IPS-18c (cell line): ENCODE measurements around the gene CERCAM.

ENCODE experiments used
- H3K4me3 ChIP-seq: 2 replicates; pipeline ENCODE4 v1.7.0; 2013; ENCODE audit warnings: low read depth, mild to moderate bottlenecking, low read length, moderate library complexity; ENCODE audit not compliant: insufficient read depth
- H3K9me3 ChIP-seq: one replicate; pipeline ENCODE4 v1.6.1; 2013; ENCODE audit warnings: mild to moderate bottlenecking, low read length, moderate library complexity; ENCODE audit not compliant: control insufficient read depth, insufficient read depth

CERCAM gene, protein sequence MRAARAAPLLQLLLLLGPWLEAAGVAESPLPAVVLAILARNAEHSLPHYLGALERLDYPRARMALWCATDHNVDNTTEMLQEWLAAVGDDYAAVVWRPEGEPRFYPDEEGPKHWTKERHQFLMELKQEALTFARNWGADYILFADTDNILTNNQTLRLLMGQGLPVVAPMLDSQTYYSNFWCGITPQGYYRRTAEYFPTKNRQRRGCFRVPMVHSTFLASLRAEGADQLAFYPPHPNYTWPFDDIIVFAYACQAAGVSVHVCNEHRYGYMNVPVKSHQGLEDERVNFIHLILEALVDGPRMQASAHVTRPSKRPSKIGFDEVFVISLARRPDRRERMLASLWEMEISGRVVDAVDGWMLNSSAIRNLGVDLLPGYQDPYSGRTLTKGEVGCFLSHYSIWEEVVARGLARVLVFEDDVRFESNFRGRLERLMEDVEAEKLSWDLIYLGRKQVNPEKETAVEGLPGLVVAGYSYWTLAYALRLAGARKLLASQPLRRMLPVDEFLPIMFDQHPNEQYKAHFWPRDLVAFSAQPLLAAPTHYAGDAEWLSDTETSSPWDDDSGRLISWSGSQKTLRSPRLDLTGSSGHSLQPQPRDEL

DNA sequence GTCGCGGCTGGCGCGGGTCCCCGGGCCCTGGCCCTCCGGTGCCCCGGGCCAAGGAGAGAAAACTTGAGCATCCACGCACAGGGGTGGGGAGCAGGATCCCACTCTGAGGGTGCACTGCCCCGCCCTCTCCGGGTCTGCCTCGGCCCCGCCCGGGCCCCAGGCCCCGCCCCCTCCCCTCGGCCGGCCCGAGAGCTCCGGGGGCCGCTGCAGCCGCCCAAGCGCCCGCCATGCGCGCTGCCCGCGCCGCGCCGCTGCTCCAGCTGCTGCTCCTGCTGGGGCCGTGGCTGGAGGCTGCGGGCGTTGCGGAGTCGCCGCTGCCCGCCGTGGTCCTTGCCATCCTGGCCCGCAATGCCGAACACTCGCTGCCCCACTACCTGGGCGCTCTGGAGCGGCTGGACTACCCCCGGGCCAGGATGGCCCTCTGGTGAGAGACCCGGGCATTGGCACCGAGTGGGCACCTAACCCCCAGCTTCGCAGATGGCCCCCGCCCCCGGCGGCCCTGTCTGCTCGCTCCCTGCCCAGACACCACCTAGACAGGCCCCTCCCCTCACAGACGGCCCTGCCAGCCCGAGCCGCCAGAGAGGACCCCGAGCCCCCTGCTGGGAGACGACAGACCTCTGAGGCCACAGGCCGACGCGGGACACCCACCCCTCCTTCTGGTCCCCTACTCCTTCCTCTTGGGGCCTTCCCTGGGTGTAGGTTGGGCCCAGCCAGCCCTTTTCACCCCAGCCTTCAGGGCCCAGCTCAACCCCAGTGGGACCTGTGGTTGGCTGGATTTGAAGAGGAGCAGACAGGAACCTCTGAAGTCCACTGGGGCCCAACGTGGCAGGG, at the start of gene CERCAM:
TSS of gene CERCAM (plus strand) at position 207 of the 831 bp plus-strand sequence. CDS start at position 228, 21 bp downstream.
- Histone ChIP-seq H3K4me3 (peak within 1 kb of the TSS; percentile 81), H3K9me3 (no peaks in the 10 kb centered on the region)

DNA sequence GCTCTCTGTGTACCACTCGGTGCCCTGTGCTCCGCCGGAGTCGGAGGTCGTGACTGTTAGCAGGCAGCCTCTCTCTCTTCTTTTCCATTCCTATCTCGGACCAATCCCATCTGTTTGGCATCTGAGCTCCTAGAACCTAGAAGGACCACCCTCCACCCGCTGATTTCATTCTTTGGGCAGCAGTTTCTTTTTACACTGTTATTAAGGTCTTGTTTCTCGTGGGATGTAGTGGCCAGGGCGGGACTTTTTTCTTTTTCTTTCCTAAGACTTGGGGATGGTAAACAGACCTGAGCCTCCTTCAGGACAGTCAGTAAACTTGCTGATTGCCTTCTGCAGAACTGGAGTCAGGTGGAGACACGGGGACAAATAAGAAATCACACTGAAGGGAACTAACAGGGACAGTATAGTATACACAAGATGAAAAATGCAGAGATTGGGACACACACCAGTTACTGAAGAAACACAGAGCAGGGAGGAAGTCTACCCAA, 49.0 kb upstream of the CERCAM start:
- Histone ChIP-seq H3K9me3 (no peaks in the 10 kb centered on the region), H3K4me3 (peak overlapping the region; percentile 98)

DNA sequence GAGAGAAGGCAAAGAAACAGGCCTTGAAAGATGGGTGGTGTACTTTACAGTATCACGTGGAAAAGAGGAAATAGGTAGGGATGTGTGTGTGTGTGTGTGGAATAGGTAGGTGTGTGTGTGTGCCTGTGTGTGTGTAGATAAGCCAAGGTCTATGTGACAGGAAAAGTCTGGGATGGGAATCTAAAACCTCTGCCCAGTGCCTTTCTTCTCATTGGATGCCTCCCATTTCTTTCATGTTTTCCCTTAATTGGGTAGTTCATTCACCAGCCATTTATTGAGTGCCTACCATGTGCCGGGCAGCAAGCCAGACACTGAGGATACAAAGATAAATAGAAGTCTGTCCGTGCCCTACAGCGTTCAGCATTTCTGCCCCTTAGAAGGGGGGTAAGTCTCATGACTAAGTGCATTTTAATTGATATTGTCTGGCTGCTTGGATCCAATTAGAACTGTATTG, 48.4 kb upstream of the CERCAM start:
- peak overlapping the region; percentile 98 for H3K4me3 ChIP-seq
- H3K9me3 ChIP-seq, result no peaks in the 10 kb centered on the region

DNA sequence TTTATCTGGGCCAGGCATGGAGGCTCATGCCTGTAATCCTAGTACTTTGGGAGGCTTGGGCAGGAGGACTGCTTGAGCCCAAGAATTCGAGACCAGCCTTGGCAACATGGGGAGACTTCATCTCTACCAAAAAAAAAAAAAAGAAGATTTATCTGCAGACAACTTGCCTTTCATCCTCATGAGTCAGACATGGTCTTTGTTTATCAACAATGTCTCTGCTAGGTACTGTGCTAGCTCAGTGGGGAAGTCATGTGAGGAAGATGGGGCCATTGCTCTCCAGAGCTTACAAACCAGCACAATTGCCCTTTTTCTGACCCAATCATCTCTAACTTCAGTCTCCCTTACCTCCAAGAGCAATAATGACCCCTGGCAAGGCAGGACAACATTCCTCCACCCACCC, 47.9 kb upstream of the CERCAM start:
- H3K4me3 ChIP-seq, result no peak overlapping the region
- no peaks in the 10 kb centered on the region for H3K9me3 ChIP-seq

DNA sequence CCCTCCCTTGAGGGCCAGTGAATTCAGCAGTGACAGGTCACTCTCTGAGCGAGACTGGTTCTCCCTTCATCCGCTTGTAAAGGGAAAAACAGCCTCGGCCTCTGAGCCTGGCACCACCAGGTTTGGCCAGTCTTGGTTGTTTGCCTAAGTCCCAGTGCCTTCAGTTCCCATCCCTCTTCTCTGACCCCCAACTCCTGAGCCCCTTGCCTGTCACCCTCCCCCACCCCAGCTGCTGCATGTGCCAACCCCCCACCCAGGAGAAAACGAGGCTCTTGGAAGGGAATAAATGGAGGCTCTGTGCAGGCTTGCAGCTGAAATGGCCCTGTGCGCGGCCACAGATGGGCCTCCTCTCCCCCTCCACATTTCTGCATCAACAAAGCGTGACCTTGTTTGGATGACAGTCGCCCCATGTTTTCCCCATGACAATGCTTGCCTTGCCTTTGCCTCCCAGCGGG, 46.4 kb upstream of the CERCAM start:
- H3K4me3 ChIP-seq, result no peak overlapping the region; the same call in 1 of the 2 replicates
- H3K9me3 ChIP-seq, result no peaks in the 10 kb centered on the region

DNA sequence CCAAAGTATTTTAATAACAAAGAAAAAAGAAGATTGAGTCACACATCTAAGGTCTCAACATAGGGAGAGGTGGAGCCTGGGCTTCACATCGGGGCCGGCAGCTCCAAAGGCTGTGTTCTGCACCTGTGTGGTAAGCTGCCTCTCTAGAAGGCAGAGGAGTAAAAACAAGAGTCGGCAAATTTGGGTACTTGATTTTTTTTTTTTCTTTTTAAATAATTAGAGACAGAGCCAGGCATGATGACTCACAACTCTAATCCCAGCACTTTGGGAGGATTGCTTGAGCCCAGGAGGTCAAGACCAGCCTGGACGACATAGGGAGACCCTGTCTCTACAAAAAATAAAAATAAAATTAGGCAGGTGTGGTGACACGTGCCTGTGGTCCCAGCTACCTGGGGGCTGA, 44.8 kb upstream of the CERCAM start:
- Histone ChIP-seq H3K9me3 (peaks cover 2% of the 10 kb centered on the region), H3K4me3 (no peak overlapping the region)

DNA sequence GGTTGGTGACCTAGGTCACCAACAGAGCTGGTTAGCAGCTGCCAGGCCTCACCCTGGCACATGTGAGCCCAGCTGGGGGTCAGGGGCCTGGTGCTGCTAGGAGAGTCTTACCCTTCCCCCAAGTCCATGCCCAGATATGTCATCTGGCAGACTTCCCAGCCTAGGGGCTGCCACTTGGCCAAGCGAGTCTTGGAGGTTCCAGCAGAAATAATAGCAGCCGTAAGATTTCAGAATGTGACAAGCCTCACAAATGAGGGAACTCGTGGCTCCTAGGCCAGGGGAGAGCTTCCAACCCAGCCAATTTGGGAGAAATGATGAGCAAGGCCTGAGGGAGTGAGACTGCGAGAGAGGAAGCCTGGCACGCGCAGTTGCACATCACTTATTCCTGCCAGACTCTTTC, 38.4 kb upstream of the CERCAM start:
- H3K9me3 ChIP-seq, result peaks cover 2% of the 10 kb centered on the region
- peak overlapping the region; percentile 11; the same call in 1 of the 2 replicates for H3K4me3 ChIP-seq

DNA sequence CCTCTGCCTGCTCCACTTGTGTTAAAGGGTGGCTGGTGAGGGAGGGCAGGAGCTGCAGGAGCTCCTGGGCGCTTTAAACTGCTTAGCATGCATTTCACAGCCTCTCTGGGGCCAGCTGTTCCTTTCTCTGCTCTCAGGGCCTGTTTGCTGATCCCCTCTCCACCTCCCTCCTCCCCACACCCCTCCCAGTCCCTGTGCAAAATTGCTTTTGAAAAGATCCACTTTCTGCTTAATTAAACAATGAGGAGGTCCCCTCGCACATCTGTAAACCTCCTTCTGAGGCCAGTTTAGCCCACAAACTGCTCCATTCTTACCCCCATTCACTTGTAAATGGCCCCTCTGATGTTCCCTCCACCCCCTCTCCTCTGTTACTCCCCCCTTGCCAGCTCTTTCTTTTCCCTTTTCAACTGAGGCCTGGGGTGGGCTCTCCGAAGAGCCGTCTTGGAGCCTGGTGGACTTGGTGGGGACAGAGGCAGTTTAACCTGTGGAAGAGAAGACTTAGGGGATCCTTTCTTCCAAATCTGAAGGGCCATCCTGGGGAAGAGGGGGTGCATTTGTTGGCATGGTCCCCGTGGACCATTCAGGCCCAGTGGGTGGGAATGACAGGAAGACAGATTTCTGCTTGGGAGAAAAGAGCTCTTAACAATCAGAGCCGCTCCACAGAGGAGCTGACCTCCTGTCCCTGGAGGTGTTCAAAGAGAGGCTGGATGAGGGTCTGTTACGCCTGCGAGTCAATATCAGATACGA, 37.5 kb upstream of the CERCAM start:
- Histone ChIP-seq H3K4me3 (peak overlapping the region; percentile 11), H3K9me3 (peaks cover 2% of the 10 kb centered on the region)

DNA sequence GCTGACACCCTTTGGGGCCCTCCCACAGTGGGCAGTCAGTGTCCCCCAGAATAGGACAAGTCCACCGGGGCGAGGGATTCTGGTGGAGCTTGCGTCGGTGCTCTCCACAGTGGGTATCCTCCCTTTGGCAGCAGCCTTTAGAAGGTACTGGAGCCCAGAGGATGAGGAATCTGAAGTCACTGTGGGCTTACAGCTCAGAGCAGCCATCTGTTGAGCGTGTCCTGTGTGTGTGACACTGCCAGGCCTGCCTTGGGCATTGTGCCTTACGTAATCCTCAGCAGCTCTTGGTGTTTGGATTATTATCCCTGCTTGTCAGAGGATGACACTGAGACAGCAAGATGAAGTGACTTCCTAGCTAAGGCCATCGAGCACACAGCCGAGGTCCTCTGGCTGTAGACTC, 36.9 kb upstream of the CERCAM start:
- peak overlapping the region; percentile 2; the same call in 1 of the 2 replicates for H3K4me3 ChIP-seq
- peaks cover 2% of the 10 kb centered on the region for H3K9me3 ChIP-seq

DNA sequence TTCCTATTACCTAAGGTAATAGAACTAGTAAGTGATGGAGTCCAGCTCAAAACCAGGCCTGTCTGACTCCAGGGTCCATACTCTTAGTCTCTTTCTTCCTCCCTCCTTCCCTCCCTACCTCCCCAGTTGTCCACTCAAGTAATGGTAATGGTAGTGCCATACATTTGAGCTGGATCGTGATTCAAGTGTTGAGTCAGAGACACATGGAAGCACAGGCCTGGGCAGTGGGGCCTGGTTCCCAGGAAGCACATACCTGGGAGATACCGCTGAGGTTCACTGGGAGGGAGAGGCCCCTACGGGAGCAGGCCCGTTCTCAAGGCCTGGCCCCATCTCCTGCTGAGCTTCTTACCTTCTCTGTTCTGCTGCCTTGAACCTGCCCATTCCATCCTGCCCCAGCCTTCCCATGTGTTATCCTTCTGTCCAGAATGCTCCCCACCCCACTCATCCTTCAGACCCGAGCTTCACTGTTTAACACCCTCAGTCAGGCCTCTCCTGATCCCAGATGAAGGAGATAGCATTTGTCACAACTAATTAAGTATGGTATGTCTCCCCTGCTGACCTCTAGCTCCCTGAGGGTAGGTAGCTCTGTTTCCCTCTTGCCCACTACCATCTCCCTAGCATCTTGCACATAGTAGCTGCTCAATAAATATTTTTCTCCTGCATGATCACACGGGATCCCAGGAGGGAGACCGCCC, 35.7 kb upstream of the CERCAM start:
- Histone ChIP-seq H3K4me3 (no peak overlapping the region), H3K9me3 (peaks cover 2% of the 10 kb centered on the region)

DNA sequence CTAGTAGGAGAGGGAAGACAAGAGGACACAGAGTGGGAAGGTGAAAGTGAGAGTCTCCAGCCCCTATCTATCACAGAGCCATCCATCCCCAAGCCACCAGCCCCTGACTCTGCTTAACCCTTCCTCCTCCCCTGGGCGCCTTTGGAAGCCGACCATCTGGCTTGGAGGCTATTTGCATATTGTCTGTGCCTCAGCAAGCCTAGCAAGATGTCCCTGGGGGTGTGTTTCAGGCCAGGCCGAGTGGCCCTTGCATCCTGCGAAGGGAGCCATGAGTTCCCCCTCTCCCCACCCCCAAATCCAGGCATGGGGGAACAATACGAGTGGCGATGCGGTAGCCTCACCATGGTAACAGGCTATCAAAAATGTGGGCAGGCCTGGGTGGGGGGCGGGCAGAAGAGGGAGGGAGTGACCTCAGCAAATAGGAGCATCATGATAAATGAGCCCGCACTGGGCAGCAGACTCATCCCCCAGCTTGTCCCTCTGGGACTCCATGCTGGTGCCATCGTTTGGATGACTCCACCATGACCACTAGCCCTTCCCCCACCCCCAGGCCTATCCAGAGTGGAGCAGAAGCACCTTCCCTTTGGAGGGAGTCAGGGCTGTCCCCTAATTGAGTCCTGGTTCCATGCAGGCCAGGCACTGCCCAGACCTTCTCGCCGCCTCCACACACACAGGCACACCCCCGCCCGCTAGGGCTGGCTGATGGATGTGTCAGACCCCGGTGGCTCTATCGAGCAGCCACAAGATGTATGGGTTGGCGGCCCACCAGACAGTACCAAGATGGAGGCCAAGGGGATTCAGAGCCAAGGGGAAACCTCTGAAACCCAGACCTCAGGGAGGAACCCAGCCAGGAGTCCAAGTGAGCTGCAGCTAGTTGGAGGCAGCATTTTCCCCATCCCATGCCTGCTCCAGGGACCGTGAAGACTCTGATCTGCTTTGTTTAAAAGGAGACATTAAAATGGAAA, 34.9 kb upstream of the CERCAM start:
- no peak overlapping the region for H3K4me3 ChIP-seq
- no peaks in the 10 kb centered on the region for H3K9me3 ChIP-seq

DNA sequence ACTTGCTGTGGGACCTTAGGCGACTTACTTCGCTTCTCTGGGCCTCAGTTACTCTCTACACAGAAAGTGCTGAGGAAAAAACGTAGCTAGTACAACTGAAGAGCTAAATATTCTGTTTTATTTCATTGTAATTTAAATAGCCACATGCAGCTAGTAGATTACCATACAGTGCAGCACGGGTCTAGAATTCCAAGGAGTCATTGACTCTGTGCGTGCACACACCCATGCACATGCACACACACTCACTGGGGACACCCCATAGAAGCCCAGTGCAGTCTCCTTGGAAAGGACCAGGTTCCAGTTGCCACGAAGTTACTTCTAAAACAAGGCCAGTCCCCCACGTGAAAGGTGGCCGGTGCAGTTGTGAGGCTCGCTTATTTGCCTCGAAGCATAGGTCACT, 32.5 kb upstream of the CERCAM start:
- no peak overlapping the region for H3K4me3 ChIP-seq
- H3K9me3 ChIP-seq, result no peaks in the 10 kb centered on the region

DNA sequence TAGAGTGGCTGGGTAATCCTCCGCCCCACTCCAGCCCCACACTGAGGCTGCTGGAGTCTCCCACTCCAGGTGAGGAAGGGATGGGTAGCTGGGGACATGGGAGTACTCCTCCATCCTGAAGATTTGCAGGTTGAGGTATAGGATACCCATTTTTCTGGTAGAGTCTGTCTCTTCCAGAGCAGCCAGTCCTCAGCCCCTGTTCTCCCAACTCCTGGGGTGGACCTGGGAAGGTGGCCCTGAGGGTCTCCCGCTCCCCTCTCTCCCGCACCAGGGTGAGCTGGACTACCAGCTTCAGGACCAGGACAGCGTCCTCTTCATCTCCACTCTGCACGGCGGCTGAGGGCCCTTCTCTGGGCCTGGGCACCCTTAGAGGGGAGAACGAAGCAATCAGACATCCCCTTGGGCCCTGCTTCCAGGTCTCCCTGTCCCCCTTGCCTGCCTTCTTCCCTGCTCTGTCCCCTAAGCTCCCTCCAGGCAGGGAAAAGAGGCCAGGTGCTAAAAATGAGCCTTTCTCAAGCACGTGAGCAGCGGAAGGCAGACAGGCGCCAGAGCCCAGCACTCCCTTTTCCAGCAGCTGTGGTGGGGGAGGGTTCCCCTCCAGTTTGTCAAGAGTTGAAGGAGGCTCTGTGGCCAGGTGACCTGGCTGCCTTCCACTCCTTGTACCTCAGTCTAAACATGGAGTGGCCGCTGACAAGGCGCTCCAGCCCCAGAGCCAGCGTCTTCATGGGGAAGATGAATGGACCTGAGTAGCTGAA, 31.1 kb upstream of the CERCAM start:
- no peaks in the 10 kb centered on the region for H3K9me3 ChIP-seq
- no peak overlapping the region for H3K4me3 ChIP-seq

DNA sequence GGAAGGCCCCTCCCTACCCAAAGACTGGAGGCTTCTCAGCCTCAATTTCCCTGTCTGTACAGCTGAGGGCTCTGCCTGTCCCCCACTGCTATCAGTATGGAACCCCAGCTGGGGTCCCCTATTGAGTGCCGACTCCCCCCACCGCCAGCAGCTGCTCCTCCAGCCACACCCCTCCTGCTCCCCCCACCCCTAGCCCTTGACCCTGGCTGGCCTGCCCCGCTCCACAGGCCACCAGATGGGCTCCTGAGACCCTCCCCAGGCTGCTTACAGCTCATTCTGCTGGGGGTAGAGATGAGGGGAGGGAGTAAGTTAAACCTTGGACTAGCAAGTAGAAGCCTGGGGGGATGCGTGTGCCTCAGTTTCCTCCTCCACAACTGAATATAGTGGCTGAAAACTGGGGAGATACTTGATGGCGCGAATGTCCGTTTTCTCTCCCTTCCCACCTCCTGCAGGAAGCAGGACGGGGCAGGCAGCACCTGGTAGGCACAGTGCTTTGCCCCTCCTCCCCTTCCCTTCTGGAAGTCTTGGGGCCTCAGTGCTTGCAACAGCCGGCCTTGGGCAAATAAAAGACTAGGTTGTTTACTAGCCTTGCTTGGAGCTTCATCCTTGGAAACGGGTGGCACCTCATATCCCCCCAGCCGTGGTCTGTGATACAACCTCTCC, 30.4 kb upstream of the CERCAM start:
- H3K4me3 ChIP-seq, result no peak overlapping the region
- H3K9me3 ChIP-seq, result no peaks in the 10 kb centered on the region
